ENCODE data around the gene CARHSP1.

CARHSP1 gene

GRCh38 chr16:8869212-8869987, 594 bp upstream of the CARHSP1 start:
- DNase-seq, result no peak

- DNase-seq, result no peak
These were observed 832 bp downstream of the CARHSP1 start for GRCh38 chr16:8867932-8868415.

- no peak for DNase-seq
These were observed 1.4 kb downstream of the CARHSP1 start for GRCh38 chr16:8867216-8867931.

GRCh38 chr16:8866884-8867215, 2.0 kb downstream of the CARHSP1 start:
- no peak for DNase-seq

GRCh38 chr16:8866118-8866883, 2.5 kb downstream of the CARHSP1 start:
- DNase-seq, result no peak

- no peak for DNase-seq
These were observed 3.5 kb downstream of the CARHSP1 start for GRCh38 chr16:8865145-8865882.

- no peak for DNase-seq
These were observed 4.2 kb downstream of the CARHSP1 start for GRCh38 chr16:8864480-8865110.

GRCh38 chr16:8863594-8864424, 5.0 kb downstream of the CARHSP1 start:
- no peak for DNase-seq

- no peak for DNase-seq
These were observed 6.3 kb downstream of the CARHSP1 start for GRCh38 chr16:8862309-8863130.

GRCh38 chr16:8861563-8862308, 7.1 kb downstream of the CARHSP1 start:
- DNase-seq, result no peak

GRCh38 chr16:8859913-8860881, 8.6 kb downstream of the CARHSP1 start:
- DNase-seq, result no peak

- no peak for DNase-seq
These were observed 9.6 kb downstream of the CARHSP1 start for GRCh38 chr16:8858994-8859912.

GRCh38 chr16:8855972-8856371, 12.8 kb downstream of the CARHSP1 start:
- DNase-seq, result no peak

- no peak for DNase-seq
These were observed 13.6 kb downstream of the CARHSP1 start for GRCh38 chr16:8855051-8855786.

- DNase-seq, result no peak
These were observed 14.4 kb downstream of the CARHSP1 start for GRCh38 chr16:8854298-8854948.

- DNase-seq, result no peak
These were observed 15.2 kb downstream of the CARHSP1 start for GRCh38 chr16:8853611-8854010.

Data from NK-92 treated with Interleukin-12 subunit alpha and Interleukin-12 subunit beta, amount 100 ng/mL, for 24 hours (cell line).